ENCODE data around the gene ORM1. TPM values are rescaled to one million over a fixed set of nuclear protein-coding genes. Genes with fewer than 3 reads are reported as not detected.
"Not testable (repeated sequence)": the region's sequence is repeated elsewhere in the genome, so short reads cannot be mapped to it uniquely, and the experiment has no call there.

Gene ORM1
- total RNA-seq = under 1 TPM in 1 of 5 experiments, not detected in 4; 0.29 TPM
- not detected for polyA plus RNA-seq
- not detected for total RNA-seq

GRCh38 chr9:114322831-114323531, at the start of gene ORM1:
ORM1 (plus strand) TSS chr9:114323098; CDS start chr9:114323134, 36 bp downstream.
- H3K4me1 Mint-ChIP-seq; ATAC-seq; POLR2A ChIA-PET; H3K36me3 ChIP-seq (ENCODE audit: control insufficient read depth in 2 of 3, insufficient read depth in 3 of 3, low read length in 3 of 3); H3K9me3 Mint-ChIP-seq; H3K27ac ChIP-seq (ENCODE audit: low read depth, low read length); H3K4me3 ChIP-seq (ENCODE audit: low read length); H3K4me3 Mint-ChIP-seq; CTCF ChIA-PET; intact Hi-C loops (cut with micrococcal nuclease); H3K27me3 Mint-ChIP-seq; H3K9me3 ChIP-seq (ENCODE audit: control insufficient read depth in 2 of 3, low read length in 3 of 3); H3K36me3 Mint-ChIP-seq; DNase-seq; H3K4me1 ChIP-seq (ENCODE audit: control insufficient read depth in 2 of 2, insufficient read depth in 2 of 2, low read length in 2 of 2); H3K27me3 ChIP-seq (ENCODE audit: control insufficient read depth in 2 of 2, insufficient read depth in 2 of 2, low read length in 2 of 2): not testable (repeated sequence)
- H3K27ac Mint-ChIP-seq = peak within 1 kb of the TSS in 1 of 9 donors; percentile 43

GRCh38 chr9:114273461-114273881, 49.4 kb upstream of the ORM1 start:
- no peak overlapping the region for H3K27ac Mint-ChIP-seq
- no peaks in the 10 kb centered on the region for H3K4me1 ChIP-seq (ENCODE audit: control insufficient read depth in 2 of 2, insufficient read depth in 2 of 2, low read length in 2 of 2)
- no peaks in the 10 kb centered on the region for H3K27me3 Mint-ChIP-seq
- H3K27ac ChIP-seq (ENCODE audit: low read depth, low read length) = no peak overlapping the region
- H3K27me3 ChIP-seq (ENCODE audit: control insufficient read depth in 2 of 2, insufficient read depth in 2 of 2, low read length in 2 of 2) = no peaks in the 10 kb centered on the region
- POLR2A ChIA-PET = no interaction called here
- peaks cover 0 to 4% (median 0%) of the 10 kb centered on the region in 11 donors for H3K9me3 Mint-ChIP-seq
- H3K9me3 ChIP-seq (ENCODE audit: control insufficient read depth in 2 of 3, low read length in 3 of 3) = no peaks in the 10 kb centered on the region
- no peak overlapping the region for H3K4me3 Mint-ChIP-seq
- no peak overlapping the region for H3K4me3 ChIP-seq (ENCODE audit: low read length)
- peaks cover 0 to 2% (median 0%) of the 10 kb centered on the region in 7 donors for H3K4me1 Mint-ChIP-seq
- CTCF ChIA-PET = no interaction called here
- DNase-seq = no peak
- intact Hi-C loops (cut with micrococcal nuclease) = no loop called here
- H3K36me3 Mint-ChIP-seq = no peaks in the 10 kb centered on the region
- ATAC-seq = no peak
- no peaks in the 10 kb centered on the region for H3K36me3 ChIP-seq (ENCODE audit: control insufficient read depth in 2 of 3, insufficient read depth in 3 of 3, low read length in 3 of 3)

GRCh38 chr9:114274217-114274616, 48.7 kb upstream of the ORM1 start:
- CTCF ChIA-PET = interaction anchor here (1.1 kb wide), 1 partner anchor 16 kb away, joined by 4 read pairs; no protein-coding TSS in a partner anchor
- intact Hi-C loops (cut with micrococcal nuclease) = no loop called here
- Mint-ChIP-seq H3K4me1 (peaks cover 0 to 2% (median 0%) of the 10 kb centered on the region in 7 donors), H3K36me3 (no peaks in the 10 kb centered on the region), H3K4me3 (no peak overlapping the region), H3K9me3 (peaks cover 0 to 4% (median 0%) of the 10 kb centered on the region in 11 donors), H3K27me3 (no peaks in the 10 kb centered on the region), H3K27ac (no peak overlapping the region)
- H3K27me3 ChIP-seq (ENCODE audit: control insufficient read depth in 2 of 2, insufficient read depth in 2 of 2, low read length in 2 of 2) = no peaks in the 10 kb centered on the region
- no peak for ATAC-seq
- no peak overlapping the region for H3K27ac ChIP-seq (ENCODE audit: low read depth, low read length)
- H3K9me3 ChIP-seq (ENCODE audit: control insufficient read depth in 2 of 3, low read length in 3 of 3) = no peaks in the 10 kb centered on the region
- no peak for DNase-seq
- H3K4me1 ChIP-seq (ENCODE audit: control insufficient read depth in 2 of 2, insufficient read depth in 2 of 2, low read length in 2 of 2) = no peaks in the 10 kb centered on the region
- POLR2A ChIA-PET = no interaction called here
- H3K4me3 ChIP-seq (ENCODE audit: low read length) = no peak overlapping the region
- no peaks in the 10 kb centered on the region for H3K36me3 ChIP-seq (ENCODE audit: control insufficient read depth in 2 of 3, insufficient read depth in 3 of 3, low read length in 3 of 3)

- no peak overlapping the region for H3K4me3 ChIP-seq (ENCODE audit: low read length)
- intact Hi-C loops (cut with micrococcal nuclease) = no loop called here
- H3K27me3 ChIP-seq (ENCODE audit: control insufficient read depth in 2 of 2, insufficient read depth in 2 of 2, low read length in 2 of 2) = no peaks in the 10 kb centered on the region
- Mint-ChIP-seq H3K36me3 (no peaks in the 10 kb centered on the region), H3K27me3 (no peaks in the 10 kb centered on the region), H3K4me1 (peaks cover 0 to 2% (median 0%) of the 10 kb centered on the region in 7 donors), H3K4me3 (no peak overlapping the region), H3K27ac (no peak overlapping the region), H3K9me3 (peaks cover 0 to 4% (median 0%) of the 10 kb centered on the region in 11 donors)
- CTCF ChIA-PET = interaction anchor here (0.8 to 1.1 kb wide), 2 partner anchors 15 to 59 kb away, joined by 3 to 4 read pairs; no protein-coding TSS in a partner anchor
- H3K27ac ChIP-seq (ENCODE audit: low read depth, low read length) = no peak overlapping the region
- no peaks in the 10 kb centered on the region for H3K9me3 ChIP-seq (ENCODE audit: control insufficient read depth in 2 of 3, low read length in 3 of 3)
- H3K36me3 ChIP-seq (ENCODE audit: control insufficient read depth in 2 of 3, insufficient read depth in 3 of 3, low read length in 3 of 3) = no peaks in the 10 kb centered on the region
- no peaks in the 10 kb centered on the region for H3K4me1 ChIP-seq (ENCODE audit: control insufficient read depth in 2 of 2, insufficient read depth in 2 of 2, low read length in 2 of 2)
- DNase-seq (no peak), ATAC-seq (no peak)
- POLR2A ChIA-PET = no interaction called here
Measured at GRCh38 chr9:114275246-114276004, 47.5 kb upstream of the ORM1 start.

GRCh38 chr9:114276908-114277821, 45.7 kb upstream of the ORM1 start:
- peaks cover 0 to 4% (median 0%) of the 10 kb centered on the region in 11 donors for H3K9me3 Mint-ChIP-seq
- DNase-seq (no peak), ATAC-seq (no peak)
- Histone ChIP-seq H3K4me3 (ENCODE audit: low read length) (no peak overlapping the region), H3K27ac (ENCODE audit: low read depth, low read length) (no peak overlapping the region), H3K4me1 (ENCODE audit: control insufficient read depth in 2 of 2, insufficient read depth in 2 of 2, low read length in 2 of 2) (no peaks in the 10 kb centered on the region), H3K27me3 (ENCODE audit: control insufficient read depth in 2 of 2, insufficient read depth in 2 of 2, low read length in 2 of 2) (no peaks in the 10 kb centered on the region), H3K9me3 (ENCODE audit: control insufficient read depth in 2 of 3, low read length in 3 of 3) (no peaks in the 10 kb centered on the region), H3K36me3 (ENCODE audit: control insufficient read depth in 2 of 3, insufficient read depth in 3 of 3, low read length in 3 of 3) (no peaks in the 10 kb centered on the region)
- POLR2A ChIA-PET = no interaction called here
- no peaks in the 10 kb centered on the region for H3K27me3 Mint-ChIP-seq
- H3K27ac Mint-ChIP-seq = no peak overlapping the region
- intact Hi-C loops (cut with micrococcal nuclease) = no loop called here
- no peaks in the 10 kb centered on the region for H3K36me3 Mint-ChIP-seq
- CTCF ChIA-PET = no interaction called here
- peaks cover 0 to 2% (median 0%) of the 10 kb centered on the region in 7 donors for H3K4me1 Mint-ChIP-seq
- no peak overlapping the region for H3K4me3 Mint-ChIP-seq

- Histone ChIP-seq H3K27ac (ENCODE audit: low read depth, low read length) (no peak overlapping the region), H3K27me3 (ENCODE audit: control insufficient read depth in 2 of 2, insufficient read depth in 2 of 2, low read length in 2 of 2) (no peaks in the 10 kb centered on the region), H3K4me3 (ENCODE audit: low read length) (no peak overlapping the region), H3K4me1 (ENCODE audit: control insufficient read depth in 2 of 2, insufficient read depth in 2 of 2, low read length in 2 of 2) (no peaks in the 10 kb centered on the region), H3K36me3 (ENCODE audit: control insufficient read depth in 2 of 3, insufficient read depth in 3 of 3, low read length in 3 of 3) (no peaks in the 10 kb centered on the region), H3K9me3 (ENCODE audit: control insufficient read depth in 2 of 3, low read length in 3 of 3) (no peaks in the 10 kb centered on the region)
- ChIA-PET CTCF (no interaction called here), POLR2A (no interaction called here)
- no peak for DNase-seq
- Mint-ChIP-seq H3K4me3 (no peak overlapping the region), H3K9me3 (peaks cover 0 to 4% (median 0%) of the 10 kb centered on the region in 11 donors), H3K27ac (peak overlapping the region in 1 of 9 donors; percentile 4), H3K36me3 (no peaks in the 10 kb centered on the region), H3K4me1 (peaks cover 0 to 2% (median 0%) of the 10 kb centered on the region in 7 donors), H3K27me3 (no peaks in the 10 kb centered on the region)
- no peak for ATAC-seq
- intact Hi-C loops (cut with micrococcal nuclease) = no loop called here
Measured at GRCh38 chr9:114278356-114278755, 44.5 kb upstream of the ORM1 start.
